GM21619 (cell line): ENCODE data around the gene CYP2C19.
"Not testable (repeated sequence)": the region's sequence is repeated elsewhere in the genome, so short reads cannot be mapped to it uniquely, and the experiment has no call there.

ENCODE experiments used
- ATAC-seq: cut with Tn5 transposase; IDR thresholded peaks from one replicate; pipeline ENCODE4 v1.9.1; 2021; ENCODE audit not compliant: unreplicated experiment

The CYP2C19 gene

GRCh38 chr10:94878649-94879048 is 116.2 kb downstream of the CYP2C19 start:
- no peak for ATAC-seq

DNA sequence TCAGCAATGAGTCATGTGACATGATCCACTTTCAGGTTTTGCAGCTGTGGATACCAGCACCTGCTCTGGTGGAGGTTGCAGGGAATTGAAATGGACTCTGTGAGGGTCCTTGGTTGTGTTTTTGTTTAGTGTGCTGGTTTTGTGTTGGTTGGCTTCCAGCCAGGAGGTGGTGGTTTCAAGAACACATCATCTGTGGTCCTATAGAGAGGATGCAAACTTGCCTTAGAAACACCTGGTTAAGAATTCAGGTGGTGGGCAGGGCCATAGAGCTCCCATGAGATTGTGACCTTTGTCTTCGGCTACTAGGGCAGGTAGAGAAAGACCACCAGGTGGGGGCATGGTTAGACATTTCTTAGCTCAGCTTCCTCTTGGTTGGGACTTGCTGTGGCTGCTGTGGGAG is 116.7 kb downstream of the CYP2C19 start:
- ATAC-seq: no peak

DNA sequence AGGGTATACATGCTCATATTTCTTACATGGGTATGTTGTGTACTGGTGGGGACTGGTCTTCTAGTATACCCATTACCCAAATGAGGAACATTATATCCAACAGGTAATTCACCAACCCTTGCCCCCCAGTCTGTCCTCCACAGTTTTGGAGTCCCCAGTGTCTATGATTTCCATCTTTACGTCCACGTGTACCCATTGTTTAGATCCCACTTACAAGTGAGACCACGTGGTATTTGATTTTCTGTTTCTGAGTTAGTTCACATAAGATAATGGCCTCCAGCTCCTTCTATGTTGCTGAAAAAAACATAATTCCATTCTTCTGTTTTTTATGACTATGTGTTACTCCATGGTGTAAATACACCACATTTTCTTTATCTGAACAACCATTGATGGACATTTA is 126.6 kb downstream of the CYP2C19 start:
- ATAC-seq: no peak

GRCh38 chr10:94890264-94891022 is 128.0 kb downstream of the CYP2C19 start:
- no peak for ATAC-seq

DNA sequence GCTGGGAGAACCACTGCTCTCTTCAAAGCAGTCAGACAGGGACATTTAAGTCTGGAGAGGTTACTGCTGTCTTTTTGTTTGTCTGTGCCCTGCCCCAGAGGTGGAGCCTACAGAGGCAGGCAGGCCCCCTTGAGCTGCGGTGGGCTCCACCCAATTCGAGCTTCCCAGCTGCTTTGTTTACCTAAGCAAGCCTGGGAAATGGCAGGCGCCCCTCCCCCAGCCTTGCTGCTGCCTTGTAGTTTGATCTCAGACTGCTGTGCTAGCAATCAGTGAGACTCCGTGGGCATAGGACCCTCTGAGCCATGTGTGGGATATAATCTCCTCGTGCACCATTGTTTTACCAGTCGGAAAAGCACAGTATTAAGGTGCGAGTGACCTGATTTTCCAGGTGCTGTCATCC is 135.9 kb downstream of the CYP2C19 start:
- not testable (repeated sequence) for ATAC-seq

GRCh38 chr10:94902080-94902479 is 139.6 kb downstream of the CYP2C19 start:
- no peak for ATAC-seq

GRCh38 chr10:94902570-94902969 is 140.1 kb downstream of the CYP2C19 start:
- peak; percentile 73 for ATAC-seq
